Measurements from ENCODE around the gene NRXN3. TPM values are rescaled to one million over a fixed set of nuclear protein-coding genes. Genes with fewer than 3 reads are reported as not detected.

The NRXN3 gene
- total and polyA plus RNA-seq, 5 donors from 2014 or later = not detected

GRCh38 chr14:78849952-78850351, 679.8 kb downstream of the NRXN3 start:
- Mint-ChIP-seq H3K36me3 (no peaks in the 10 kb centered on the region), H3K4me1 (no peaks in the 10 kb centered on the region), H3K4me3 (no peak overlapping the region), H3K27me3 (no peaks in the 10 kb centered on the region), H3K27ac (no peak overlapping the region), H3K9me3 (peaks cover 0 to 1% (median 0%) of the 10 kb centered on the region in 7 donors)
- Histone ChIP-seq H3K4me3 (ENCODE audit: low read depth, low read length) (no peak overlapping the region), H3K36me3 (ENCODE audit: control insufficient read depth, insufficient read depth, low read length) (no peaks in the 10 kb centered on the region), H3K9me3 (ENCODE audit: control insufficient read depth in 2 of 2, low read length in 2 of 2) (peaks cover 0 to 1% of the 10 kb centered on the region in 2 experiments), H3K27ac (ENCODE audit: insufficient read depth, low read length, poor library complexity, severe bottlenecking) (no peak overlapping the region), H3K4me1 (ENCODE audit: control insufficient read depth, insufficient read depth, low read length, poor library complexity, severe bottlenecking) (no peaks in the 10 kb centered on the region), H3K27me3 (ENCODE audit: control insufficient read depth, insufficient read depth, low read length) (no peaks in the 10 kb centered on the region)
- ATAC-seq (ENCODE audit: low read depth in 2 of 2) (no peak), DNase-seq (no peak)

GRCh38 chr14:78851189-78851588, 681.0 kb downstream of the NRXN3 start:
- no peak overlapping the region for H3K27ac Mint-ChIP-seq
- ATAC-seq (ENCODE audit: low read depth in 2 of 2) = no peak
- H3K4me1 Mint-ChIP-seq = no peaks in the 10 kb centered on the region
- H3K4me1 ChIP-seq (ENCODE audit: control insufficient read depth, insufficient read depth, low read length, poor library complexity, severe bottlenecking) = no peaks in the 10 kb centered on the region
- no peak for DNase-seq
- no peak overlapping the region for H3K4me3 ChIP-seq (ENCODE audit: low read depth, low read length)
- peaks cover 0 to 1% of the 10 kb centered on the region in 2 experiments for H3K9me3 ChIP-seq (ENCODE audit: control insufficient read depth in 2 of 2, low read length in 2 of 2)
- no peak overlapping the region for H3K27ac ChIP-seq (ENCODE audit: insufficient read depth, low read length, poor library complexity, severe bottlenecking)
- no peaks in the 10 kb centered on the region for H3K27me3 ChIP-seq (ENCODE audit: control insufficient read depth, insufficient read depth, low read length)
- peaks cover 0 to 1% (median 0%) of the 10 kb centered on the region in 7 donors for H3K9me3 Mint-ChIP-seq
- no peaks in the 10 kb centered on the region for H3K27me3 Mint-ChIP-seq
- H3K36me3 Mint-ChIP-seq = no peaks in the 10 kb centered on the region
- no peaks in the 10 kb centered on the region for H3K36me3 ChIP-seq (ENCODE audit: control insufficient read depth, insufficient read depth, low read length)
- H3K4me3 Mint-ChIP-seq = no peak overlapping the region

GRCh38 chr14:78852040-78852439, 681.9 kb downstream of the NRXN3 start:
- H3K4me3 Mint-ChIP-seq = no peak overlapping the region
- H3K36me3 ChIP-seq (ENCODE audit: control insufficient read depth, insufficient read depth, low read length) = no peaks in the 10 kb centered on the region
- no peak overlapping the region for H3K27ac ChIP-seq (ENCODE audit: insufficient read depth, low read length, poor library complexity, severe bottlenecking)
- ATAC-seq (ENCODE audit: low read depth in 2 of 2) (no peak), DNase-seq (no peak)
- no peaks in the 10 kb centered on the region for H3K36me3 Mint-ChIP-seq
- H3K27me3 Mint-ChIP-seq = no peaks in the 10 kb centered on the region
- H3K4me1 ChIP-seq (ENCODE audit: control insufficient read depth, insufficient read depth, low read length, poor library complexity, severe bottlenecking) = no peaks in the 10 kb centered on the region
- H3K27me3 ChIP-seq (ENCODE audit: control insufficient read depth, insufficient read depth, low read length) = no peaks in the 10 kb centered on the region
- peaks cover 0 to 1% of the 10 kb centered on the region in 2 experiments for H3K9me3 ChIP-seq (ENCODE audit: control insufficient read depth in 2 of 2, low read length in 2 of 2)
- no peak overlapping the region for H3K4me3 ChIP-seq (ENCODE audit: low read depth, low read length)
- peaks cover 0 to 1% (median 0%) of the 10 kb centered on the region in 7 donors for H3K9me3 Mint-ChIP-seq
- H3K27ac Mint-ChIP-seq = no peak overlapping the region
- H3K4me1 Mint-ChIP-seq = no peaks in the 10 kb centered on the region

- H3K27ac ChIP-seq (ENCODE audit: insufficient read depth, low read length, poor library complexity, severe bottlenecking) = no peak overlapping the region
- Mint-ChIP-seq H3K9me3 (peaks cover 0 to 6% (median 0%) of the 10 kb centered on the region in 7 donors), H3K4me1 (no peaks in the 10 kb centered on the region), H3K27ac (no peak overlapping the region), H3K36me3 (no peaks in the 10 kb centered on the region), H3K27me3 (no peaks in the 10 kb centered on the region), H3K4me3 (no peak overlapping the region)
- no peaks in the 10 kb centered on the region for H3K27me3 ChIP-seq (ENCODE audit: control insufficient read depth, insufficient read depth, low read length)
- no peaks in the 10 kb centered on the region for H3K36me3 ChIP-seq (ENCODE audit: control insufficient read depth, insufficient read depth, low read length)
- peaks cover 0 to 1% of the 10 kb centered on the region in 2 experiments for H3K9me3 ChIP-seq (ENCODE audit: control insufficient read depth in 2 of 2, low read length in 2 of 2)
- no peaks in the 10 kb centered on the region for H3K4me1 ChIP-seq (ENCODE audit: control insufficient read depth, insufficient read depth, low read length, poor library complexity, severe bottlenecking)
- no peak overlapping the region for H3K4me3 ChIP-seq (ENCODE audit: low read depth, low read length)
- ATAC-seq (ENCODE audit: low read depth in 2 of 2) (no peak), DNase-seq (no peak)
These were observed 687.8 kb downstream of the NRXN3 start for GRCh38 chr14:78857974-78858373.

- Histone ChIP-seq H3K36me3 (ENCODE audit: control insufficient read depth, insufficient read depth, low read length) (no peaks in the 10 kb centered on the region), H3K4me3 (ENCODE audit: low read depth, low read length) (no peak overlapping the region), H3K27me3 (ENCODE audit: control insufficient read depth, insufficient read depth, low read length) (no peaks in the 10 kb centered on the region), H3K27ac (ENCODE audit: insufficient read depth, low read length, poor library complexity, severe bottlenecking) (no peak overlapping the region), H3K4me1 (ENCODE audit: control insufficient read depth, insufficient read depth, low read length, poor library complexity, severe bottlenecking) (no peaks in the 10 kb centered on the region), H3K9me3 (ENCODE audit: control insufficient read depth in 2 of 2, low read length in 2 of 2) (no peaks in the 10 kb centered on the region)
- Mint-ChIP-seq H3K9me3 (peaks cover 0 to 6% (median 0%) of the 10 kb centered on the region in 7 donors), H3K4me1 (no peaks in the 10 kb centered on the region), H3K4me3 (no peak overlapping the region), H3K27me3 (no peaks in the 10 kb centered on the region), H3K36me3 (no peaks in the 10 kb centered on the region), H3K27ac (no peak overlapping the region)
- ATAC-seq (ENCODE audit: low read depth in 2 of 2) = no peak
- peak in 1 of 3 donors; percentile 27 for DNase-seq
These were observed 693.0 kb downstream of the NRXN3 start for GRCh38 chr14:78863143-78863542.

- no peaks in the 10 kb centered on the region for H3K27me3 ChIP-seq (ENCODE audit: control insufficient read depth, insufficient read depth, low read length)
- Mint-ChIP-seq H3K27me3 (no peaks in the 10 kb centered on the region), H3K9me3 (peaks cover 0 to 8% (median 2%) of the 10 kb centered on the region in 7 donors), H3K4me3 (no peak overlapping the region), H3K27ac (no peak overlapping the region), H3K4me1 (no peaks in the 10 kb centered on the region), H3K36me3 (no peaks in the 10 kb centered on the region)
- no peaks in the 10 kb centered on the region for H3K36me3 ChIP-seq (ENCODE audit: control insufficient read depth, insufficient read depth, low read length)
- H3K4me3 ChIP-seq (ENCODE audit: low read depth, low read length) = no peak overlapping the region
- H3K9me3 ChIP-seq (ENCODE audit: control insufficient read depth in 2 of 2, low read length in 2 of 2) = no peaks in the 10 kb centered on the region
- no peak for DNase-seq
- H3K27ac ChIP-seq (ENCODE audit: insufficient read depth, low read length, poor library complexity, severe bottlenecking) = no peak overlapping the region
- H3K4me1 ChIP-seq (ENCODE audit: control insufficient read depth, insufficient read depth, low read length, poor library complexity, severe bottlenecking) = no peaks in the 10 kb centered on the region
- no peak for ATAC-seq (ENCODE audit: low read depth in 2 of 2)
These were observed 702.7 kb downstream of the NRXN3 start for GRCh38 chr14:78872837-78873236.

- no peak for DNase-seq
- Mint-ChIP-seq H3K27me3 (no peaks in the 10 kb centered on the region), H3K9me3 (peaks cover 0 to 8% (median 2%) of the 10 kb centered on the region in 7 donors), H3K4me1 (no peaks in the 10 kb centered on the region), H3K36me3 (no peaks in the 10 kb centered on the region), H3K27ac (no peak overlapping the region), H3K4me3 (no peak overlapping the region)
- Histone ChIP-seq H3K9me3 (ENCODE audit: control insufficient read depth in 2 of 2, low read length in 2 of 2) (no peaks in the 10 kb centered on the region), H3K27me3 (ENCODE audit: control insufficient read depth, insufficient read depth, low read length) (no peaks in the 10 kb centered on the region), H3K36me3 (ENCODE audit: control insufficient read depth, insufficient read depth, low read length) (no peaks in the 10 kb centered on the region), H3K4me1 (ENCODE audit: control insufficient read depth, insufficient read depth, low read length, poor library complexity, severe bottlenecking) (no peaks in the 10 kb centered on the region), H3K4me3 (ENCODE audit: low read depth, low read length) (no peak overlapping the region), H3K27ac (ENCODE audit: insufficient read depth, low read length, poor library complexity, severe bottlenecking) (no peak overlapping the region)
- ATAC-seq (ENCODE audit: low read depth in 2 of 2) = no peak
These were observed 703.4 kb downstream of the NRXN3 start for GRCh38 chr14:78873581-78873980.

GRCh38 chr14:78875049-78875448, 704.9 kb downstream of the NRXN3 start:
- ATAC-seq (ENCODE audit: low read depth in 2 of 2) = no peak
- Histone ChIP-seq H3K27me3 (ENCODE audit: control insufficient read depth, insufficient read depth, low read length) (no peaks in the 10 kb centered on the region), H3K4me1 (ENCODE audit: control insufficient read depth, insufficient read depth, low read length, poor library complexity, severe bottlenecking) (no peaks in the 10 kb centered on the region), H3K36me3 (ENCODE audit: control insufficient read depth, insufficient read depth, low read length) (no peaks in the 10 kb centered on the region), H3K9me3 (ENCODE audit: control insufficient read depth in 2 of 2, low read length in 2 of 2) (no peaks in the 10 kb centered on the region), H3K4me3 (ENCODE audit: low read depth, low read length) (no peak overlapping the region), H3K27ac (ENCODE audit: insufficient read depth, low read length, poor library complexity, severe bottlenecking) (no peak overlapping the region)
- Mint-ChIP-seq H3K27ac (no peak overlapping the region), H3K4me3 (no peak overlapping the region), H3K4me1 (no peaks in the 10 kb centered on the region), H3K27me3 (no peaks in the 10 kb centered on the region), H3K36me3 (no peaks in the 10 kb centered on the region), H3K9me3 (peaks cover 0 to 8% (median 2%) of the 10 kb centered on the region in 7 donors)
- DNase-seq = no peak

All from CD4-positive, CD25-positive, alpha-beta regulatory T cell (primary cell).